HepG2 (cell line): ENCODE data around the gene OTUD1. TPM values are rescaled to one million over a fixed set of nuclear protein-coding genes. Genes with fewer than 3 reads are reported as not detected.
A peak's percentile ranks its signal among the peaks of the same experiment; 100 is the strongest.

ENCODE experiments used
- KLF12 ChIP-seq: sonication (generic); formaldehyde crosslinking; IDR thresholded peaks from 2 replicates; pipeline ENCODE4 v1.4.0; 2020; ENCODE audit warnings: missing genetic modification reagents, borderline replicate concordance
- POLR2G ChIP-seq: fragments of 200-400 bp; formaldehyde crosslinking; IDR thresholded peaks from 2 replicates; pipeline ENCODE4 v1.6.1; 2018; ENCODE audit warnings: mild to moderate bottlenecking, low read depth, low read length, moderate library complexity
- SALL1 ChIP-seq: sonication (generic); formaldehyde crosslinking; IDR thresholded peaks from 2 replicates; pipeline ENCODE4 v1.8.0; 2022; ENCODE audit warnings: mild to moderate bottlenecking, missing genetic modification reagents
- SCMH1 ChIP-seq: sonication (generic); formaldehyde crosslinking; IDR thresholded peaks from 2 replicates; pipeline ENCODE4 v1.9.0; 2021; ENCODE audit warnings: missing genetic modification reagents, mild to moderate bottlenecking, borderline replicate concordance
- XRCC5 ChIP-seq: fragments of 200-400 bp; formaldehyde crosslinking; optimal IDR thresholded peaks from 2 replicates; pipeline ENCODE3; 2017; ENCODE audit warnings: mild to moderate bottlenecking, low read length
- ZNF143 ChIP-seq: sonication (generic); formaldehyde crosslinking; IDR thresholded peaks from 2 replicates; pipeline ENCODE4 v1.4.0; 2020; ENCODE audit warnings: missing genetic modification reagents
- ZNF317 ChIP-seq: sonication (generic); formaldehyde crosslinking; IDR thresholded peaks from 2 replicates; pipeline ENCODE4 v1.5.0; 2020; ENCODE audit warnings: mild to moderate bottlenecking, missing genetic modification reagents
- ZNF430 ChIP-seq: sonication (generic); formaldehyde crosslinking; IDR thresholded peaks from 2 replicates; pipeline ENCODE4 v1.9.0; 2021; ENCODE audit warnings: mild to moderate bottlenecking, missing genetic modification reagents
- ZNF441 ChIP-seq: sonication (generic); formaldehyde crosslinking; IDR thresholded peaks from 2 replicates; pipeline ENCODE4 v1.7.0; 2021; ENCODE audit warnings: missing genetic modification reagents, borderline replicate concordance
- ZNF558 ChIP-seq: sonication (generic); formaldehyde crosslinking; IDR thresholded peaks from 2 replicates; pipeline ENCODE4 v1.9.0; 2022; ENCODE audit warnings: mild to moderate bottlenecking, missing genetic modification reagents, borderline replicate concordance
- ZNF768 ChIP-seq: sonication (generic); formaldehyde crosslinking; IDR thresholded peaks from 2 replicates; pipeline ENCODE4 v1.4.0; 2020; ENCODE audit warnings: missing genetic modification reagents
- polyA plus RNA-seq, 8 experiments: library from polyadenylated mRNA; depleted of rRNA in 3 of 8; stranded (reverse) in 7 of 8; unstranded in 1 of 8; fragments of >200 nt; fragmentation: Illumina TruSeq in 4 of 8; extraction: Trizol in 4 of 8; gene quantifications; 2 replicates each; pipeline versions ENCODE4 v1.2.1 to v1.2.3, GENCODE V29; 2011 to 2016; ENCODE audit warnings: low read depth in 4 of 8, missing spikeins in 1 of 8, mixed read lengths in 1 of 8; ENCODE audit not compliant: insufficient read depth in 1 of 8
- total RNA-seq, 5 experiments: library from RNA; depleted of rRNA; stranded (reverse); fragments of >200 nt; fragmentation: Illumina TruSeq; extraction: Trizol; gene quantifications; 2 replicates each; pipeline ENCODE4 v1.2.3, GENCODE V29; 2016; ENCODE audit warnings: low read depth in 1 of 5
- TF ChIP-seq, protein P1 (sequence below): sonication (generic); formaldehyde crosslinking; conservative IDR thresholded peaks from 2 replicates; pipeline ENCODE4 v1.4.0; 2020; ENCODE audit warnings: missing genetic modification reagents
- TF ChIP-seq, protein P2 (sequence below): sonication (generic); formaldehyde crosslinking; IDR thresholded peaks from 2 replicates; pipeline ENCODE4 v1.4.0; 2020; ENCODE audit warnings: mild to moderate bottlenecking, missing genetic modification reagents
- TF ChIP-seq, protein P3 (sequence below): sonication (generic); formaldehyde crosslinking; IDR thresholded peaks from 2 replicates; pipeline ENCODE4 v1.5.0; 2020; ENCODE audit warnings: mild to moderate bottlenecking, missing genetic modification reagents

Gene OTUD1
- total and polyA plus RNA-seq, 2 of the 13 experiments (the other 11 are each of a cell fraction or from before 2014, with no cell fraction given) = 1.2 to 1.4 TPM

DNA sequence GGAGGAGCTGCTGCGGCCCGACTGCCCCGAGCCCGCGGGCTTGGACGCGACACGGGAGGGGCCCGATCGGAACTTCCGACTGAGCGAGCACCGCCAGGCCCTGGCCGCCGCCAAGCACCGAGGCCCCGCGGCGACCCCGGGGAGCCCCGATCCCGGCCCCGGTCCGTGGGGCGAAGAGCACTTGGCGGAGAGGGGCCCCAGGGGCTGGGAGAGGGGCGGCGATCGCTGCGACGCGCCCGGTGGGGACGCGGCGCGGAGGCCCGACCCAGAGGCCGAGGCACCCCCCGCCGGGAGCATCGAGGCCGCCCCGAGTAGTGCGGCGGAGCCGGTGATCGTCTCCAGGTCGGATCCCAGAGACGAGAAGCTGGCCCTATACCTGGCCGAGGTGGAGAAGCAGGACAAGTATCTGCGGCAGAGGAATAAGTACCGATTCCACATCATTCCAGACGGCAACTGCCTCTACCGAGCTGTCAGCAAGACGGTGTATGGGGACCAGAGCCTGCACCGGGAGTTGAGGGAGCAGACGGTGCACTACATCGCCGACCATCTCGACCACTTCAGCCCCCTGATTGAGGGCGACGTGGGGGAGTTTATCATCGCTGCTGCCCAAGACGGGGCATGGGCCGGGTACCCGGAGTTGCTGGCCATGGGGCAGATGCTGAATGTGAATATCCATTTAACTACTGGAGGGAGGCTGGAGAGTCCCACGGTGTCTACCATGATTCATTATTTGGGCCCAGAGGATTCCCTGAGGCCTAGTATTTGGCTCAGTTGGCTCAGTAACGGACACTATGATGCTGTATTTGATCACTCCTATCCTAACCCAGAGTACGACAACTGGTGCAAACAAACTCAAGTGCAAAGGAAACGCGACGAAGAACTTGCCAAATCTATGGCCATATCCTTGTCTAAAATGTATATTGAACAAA, 1.4 kb downstream of the OTUD1 start (continued):
- TF ChIP-seq, protein P1, sequence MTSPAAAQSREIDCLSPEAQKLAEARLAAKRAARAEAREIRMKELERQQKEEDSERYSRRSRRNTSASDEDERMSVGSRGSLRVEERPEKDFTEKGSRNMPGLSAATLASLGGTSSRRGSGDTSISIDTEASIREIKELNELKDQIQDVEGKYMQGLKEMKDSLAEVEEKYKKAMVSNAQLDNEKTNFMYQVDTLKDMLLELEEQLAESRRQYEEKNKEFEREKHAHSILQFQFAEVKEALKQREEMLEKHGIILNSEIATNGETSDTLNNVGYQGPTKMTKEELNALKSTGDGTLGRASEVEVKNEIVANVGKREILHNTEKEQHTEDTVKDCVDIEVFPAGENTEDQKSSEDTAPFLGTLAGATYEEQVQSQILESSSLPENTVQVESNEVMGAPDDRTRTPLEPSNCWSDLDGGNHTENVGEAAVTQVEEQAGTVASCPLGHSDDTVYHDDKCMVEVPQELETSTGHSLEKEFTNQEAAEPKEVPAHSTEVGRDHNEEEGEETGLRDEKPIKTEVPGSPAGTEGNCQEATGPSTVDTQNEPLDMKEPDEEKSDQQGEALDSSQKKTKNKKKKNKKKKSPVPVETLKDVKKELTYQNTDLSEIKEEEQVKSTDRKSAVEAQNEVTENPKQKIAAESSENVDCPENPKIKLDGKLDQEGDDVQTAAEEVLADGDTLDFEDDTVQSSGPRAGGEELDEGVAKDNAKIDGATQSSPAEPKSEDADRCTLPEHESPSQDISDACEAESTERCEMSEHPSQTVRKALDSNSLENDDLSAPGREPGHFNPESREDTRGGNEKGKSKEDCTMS = no peak
- TF ChIP-seq, protein P2, sequence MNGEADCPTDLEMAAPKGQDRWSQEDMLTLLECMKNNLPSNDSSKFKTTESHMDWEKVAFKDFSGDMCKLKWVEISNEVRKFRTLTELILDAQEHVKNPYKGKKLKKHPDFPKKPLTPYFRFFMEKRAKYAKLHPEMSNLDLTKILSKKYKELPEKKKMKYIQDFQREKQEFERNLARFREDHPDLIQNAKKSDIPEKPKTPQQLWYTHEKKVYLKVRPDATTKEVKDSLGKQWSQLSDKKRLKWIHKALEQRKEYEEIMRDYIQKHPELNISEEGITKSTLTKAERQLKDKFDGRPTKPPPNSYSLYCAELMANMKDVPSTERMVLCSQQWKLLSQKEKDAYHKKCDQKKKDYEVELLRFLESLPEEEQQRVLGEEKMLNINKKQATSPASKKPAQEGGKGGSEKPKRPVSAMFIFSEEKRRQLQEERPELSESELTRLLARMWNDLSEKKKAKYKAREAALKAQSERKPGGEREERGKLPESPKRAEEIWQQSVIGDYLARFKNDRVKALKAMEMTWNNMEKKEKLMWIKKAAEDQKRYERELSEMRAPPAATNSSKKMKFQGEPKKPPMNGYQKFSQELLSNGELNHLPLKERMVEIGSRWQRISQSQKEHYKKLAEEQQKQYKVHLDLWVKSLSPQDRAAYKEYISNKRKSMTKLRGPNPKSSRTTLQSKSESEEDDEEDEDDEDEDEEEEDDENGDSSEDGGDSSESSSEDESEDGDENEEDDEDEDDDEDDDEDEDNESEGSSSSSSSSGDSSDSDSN (CRISPR knock-in tag) = peak; percentile 75; the same call in 1 of the 2 replicates
- TF ChIP-seq KLF12 (CRISPR knock-in tag) (no peak), ZNF317 (CRISPR knock-in tag) (no peak), SCMH1 (CRISPR knock-in tag) (no peak), XRCC5 (peak; percentile 26), POLR2G (no peak), SALL1 (CRISPR knock-in tag) (peak; percentile 19; the same call in 1 of the 2 replicates), ZNF430 (no peak), ZNF768 (CRISPR knock-in tag) (peak; percentile 42; the same call in 1 of the 2 replicates), ZNF558 (no peak), ZNF441 (CRISPR knock-in tag) (0 out of 2 replicates have a peak, but pooled peaks have one; percentile 23), ZNF143 (CRISPR knock-in tag) (no peak)
- TF ChIP-seq, protein P3, sequence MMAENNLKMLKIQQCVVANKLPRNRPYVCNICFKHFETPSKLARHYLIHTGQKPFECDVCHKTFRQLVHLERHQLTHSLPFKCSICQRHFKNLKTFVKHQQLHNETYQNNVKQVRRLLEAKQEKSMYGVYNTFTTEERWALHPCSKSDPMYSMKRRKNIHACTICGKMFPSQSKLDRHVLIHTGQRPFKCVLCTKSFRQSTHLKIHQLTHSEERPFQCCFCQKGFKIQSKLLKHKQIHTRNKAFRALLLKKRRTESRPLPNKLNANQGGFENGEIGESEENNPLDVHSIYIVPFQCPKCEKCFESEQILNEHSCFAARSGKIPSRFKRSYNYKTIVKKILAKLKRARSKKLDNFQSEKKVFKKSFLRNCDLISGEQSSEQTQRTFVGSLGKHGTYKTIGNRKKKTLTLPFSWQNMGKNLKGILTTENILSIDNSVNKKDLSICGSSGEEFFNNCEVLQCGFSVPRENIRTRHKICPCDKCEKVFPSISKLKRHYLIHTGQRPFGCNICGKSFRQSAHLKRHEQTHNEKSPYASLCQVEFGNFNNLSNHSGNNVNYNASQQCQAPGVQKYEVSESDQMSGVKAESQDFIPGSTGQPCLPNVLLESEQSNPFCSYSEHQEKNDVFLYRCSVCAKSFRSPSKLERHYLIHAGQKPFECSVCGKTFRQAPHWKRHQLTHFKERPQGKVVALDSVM (CRISPR knock-in tag) = peak; percentile 96
